Mucosa of stomach (tissue), 1 donor: ENCODE results near the gene PNCK.

Experiments used
- H3K27me3 ChIP-seq: one replicate; pipeline ENCODE4 v1.7.0; 2013; ENCODE audit warnings: mild to moderate bottlenecking, low read length; ENCODE audit not compliant: control insufficient read depth, insufficient read depth
- H3K36me3 ChIP-seq: one replicate; pipeline ENCODE4 v1.7.0; 2013; ENCODE audit warnings: low read length; ENCODE audit not compliant: control insufficient read depth, insufficient read depth
- H3K4me1 ChIP-seq: one replicate; pipeline ENCODE4 v1.7.0; 2013; ENCODE audit warnings: mild to moderate bottlenecking, low read length; ENCODE audit not compliant: control insufficient read depth, insufficient read depth
- H3K4me3 ChIP-seq: one replicate; pipeline ENCODE4 v1.7.0; 2013; ENCODE audit warnings: low read length
- H3K9ac ChIP-seq: one replicate; pipeline ENCODE4 v1.7.0; 2013; ENCODE audit warnings: mild to moderate bottlenecking, low read length, moderate library complexity
- H3K9me3 ChIP-seq: one replicate; pipeline ENCODE4 v1.7.0; 2013; ENCODE audit warnings: mild to moderate bottlenecking, low read length, moderate library complexity; ENCODE audit not compliant: control insufficient read depth
- donor health status: Pancreatic carcinoma.

PNCK gene

GRCh38 chrX:153622661-153623309 is 50.8 kb downstream of the PNCK start:
- Histone ChIP-seq H3K9me3 (no peaks in the 10 kb centered on the region), H3K9ac (no peak overlapping the region), H3K4me1 (no peaks in the 10 kb centered on the region), H3K4me3 (no peak overlapping the region), H3K36me3 (no peaks in the 10 kb centered on the region), H3K27me3 (no peaks in the 10 kb centered on the region)

- H3K4me1 ChIP-seq, result no peaks in the 10 kb centered on the region
- H3K36me3 ChIP-seq, result no peaks in the 10 kb centered on the region
- H3K27me3 ChIP-seq, result no peaks in the 10 kb centered on the region
- no peaks in the 10 kb centered on the region for H3K9me3 ChIP-seq
- no peak overlapping the region for H3K9ac ChIP-seq
- no peak overlapping the region for H3K4me3 ChIP-seq
Observed at GRCh38 chrX:153621949-153622598, 51.5 kb downstream of the PNCK start.

- no peak overlapping the region for H3K9ac ChIP-seq
- H3K36me3 ChIP-seq, result no peaks in the 10 kb centered on the region
- H3K4me3 ChIP-seq, result no peak overlapping the region
- no peaks in the 10 kb centered on the region for H3K9me3 ChIP-seq
- no peaks in the 10 kb centered on the region for H3K27me3 ChIP-seq
- no peaks in the 10 kb centered on the region for H3K4me1 ChIP-seq
Observed at GRCh38 chrX:153620576-153620975, 53.0 kb downstream of the PNCK start.
